HG03280 (cell line): Measurements from ENCODE around the gene BICRA.
"Not testable (repeated sequence)": the region's sequence is repeated elsewhere in the genome, so short reads cannot be mapped to it uniquely, and the experiment has no call there.

Experiments used
- ATAC-seq: cut with Tn5 transposase; IDR thresholded peaks from one replicate; pipeline ENCODE4 v1.9.1; 2021; ENCODE audit warnings: mild to moderate bottlenecking, moderate library complexity; ENCODE audit not compliant: unreplicated experiment

Gene BICRA

GRCh38 chr19:47658431-47659348 lies 49.8 kb downstream of the BICRA start:
- ATAC-seq = no peak

GRCh38 chr19:47660435-47660832 lies 51.5 kb downstream of the BICRA start:
- ATAC-seq = no peak

GRCh38 chr19:47661161-47661560 lies 52.2 kb downstream of the BICRA start:
- no peak for ATAC-seq

- ATAC-seq = no peak
Measured at GRCh38 chr19:47661611-47662010, 52.7 kb downstream of the BICRA start.

- ATAC-seq = no peak
Measured at GRCh38 chr19:47663435-47663910, 54.5 kb downstream of the BICRA start.

- no peak for ATAC-seq
Measured at GRCh38 chr19:47663911-47664771, 55.2 kb downstream of the BICRA start.

- not testable (repeated sequence) for ATAC-seq
Measured at GRCh38 chr19:47668556-47668955, 59.6 kb downstream of the BICRA start.

- no peak for ATAC-seq
Measured at GRCh38 chr19:47670736-47671135, 61.8 kb downstream of the BICRA start.

GRCh38 chr19:47671499-47671898 lies 62.6 kb downstream of the BICRA start:
- ATAC-seq = no peak

- no peak for ATAC-seq
Measured at GRCh38 chr19:47673426-47673825, 64.5 kb downstream of the BICRA start.

GRCh38 chr19:47674548-47674947 lies 65.6 kb downstream of the BICRA start:
- ATAC-seq = no peak

GRCh38 chr19:47675271-47675670 lies 66.3 kb downstream of the BICRA start:
- ATAC-seq = no peak

- ATAC-seq = no peak
Measured at GRCh38 chr19:47675859-47676258, 66.9 kb downstream of the BICRA start.

GRCh38 chr19:47676811-47677210 lies 67.9 kb downstream of the BICRA start:
- ATAC-seq = no peak

GRCh38 chr19:47679251-47679900 lies 70.4 kb downstream of the BICRA start:
- ATAC-seq = no peak

- ATAC-seq = no peak
Measured at GRCh38 chr19:47679922-47680857, 71.3 kb downstream of the BICRA start.

- no peak for ATAC-seq
Measured at GRCh38 chr19:47680858-47681332, 72.0 kb downstream of the BICRA start.

GRCh38 chr19:47681388-47681787 lies 72.5 kb downstream of the BICRA start:
- no peak for ATAC-seq

- ATAC-seq = no peak
Measured at GRCh38 chr19:47681936-47682335, 73.0 kb downstream of the BICRA start.

- ATAC-seq = no peak
Measured at GRCh38 chr19:47682939-47683338, 74.0 kb downstream of the BICRA start.
